K562 (cell line): ENCODE measurements around the gene SPATC1L. TPM values are rescaled to one million over a fixed set of nuclear protein-coding genes. Genes with fewer than 3 reads are reported as not detected.

ENCODE experiments used
- BRD4 ChIP-seq: fragments of 200-600 bp; sonication (generic); IDR thresholded peaks from 2 replicates; pipeline ENCODE4 v1.6.1; 2017; ENCODE audit warnings: inconsistent platforms
- CBFA2T3 ChIP-seq: fragments of 450-650 bp; IDR thresholded peaks from 2 replicates; pipeline ENCODE4 v1.6.1; 2017
- CHD1 ChIP-seq: fragments of 200-600 bp; sonication (generic); IDR thresholded peaks from one replicate; pipeline ENCODE4 v1.6.1; 2012; ENCODE audit warnings: mild to moderate bottlenecking, moderate library complexity, low read length, inconsistent platforms
- CREB1 ChIP-seq, 2 experiments: sonication (generic) in 1 of 2; formaldehyde crosslinking in 1 of 2; IDR thresholded peaks; 2 replicates each; pipeline versions ENCODE4 v1.6.1 to v1.8.0; 2012 to 2022; ENCODE audit warnings: inconsistent platforms in 1 of 2, mild to moderate bottlenecking in 1 of 2, missing genetic modification reagents in 1 of 2, moderate library complexity in 1 of 2
- E2F1 ChIP-seq: sonication (generic); formaldehyde crosslinking; IDR thresholded peaks from 2 replicates; pipeline ENCODE4 v1.8.1; 2023; ENCODE audit warnings: mild to moderate bottlenecking, missing genetic modification reagents, moderate library complexity
- ETV5 ChIP-seq: sonication (generic); formaldehyde crosslinking; IDR thresholded peaks from 2 replicates; pipeline ENCODE4 v1.4.0; 2020; ENCODE audit warnings: low read depth, mild to moderate bottlenecking, missing genetic modification reagents
- FOS ChIP-seq: IDR thresholded peaks from 3 replicates; pipeline ENCODE4 v1.6.1; 2011; ENCODE audit not compliant: insufficient read length; ENCODE audit errors: extremely low read depth
- HEY1 ChIP-seq: fragments of 250-450 bp; sonication (Bioruptor Pico); IDR thresholded peaks from 2 replicates; pipeline ENCODE4 v1.5.0; 2020; ENCODE audit warnings: mild to moderate bottlenecking, moderate library complexity, borderline replicate concordance
- HSF4 ChIP-seq: fragments of 250-450 bp; sonication (Bioruptor Pico); IDR thresholded peaks from 2 replicates; pipeline ENCODE4 v2.1.2; 2022; ENCODE audit warnings: mild to moderate bottlenecking, moderate library complexity, borderline replicate concordance
- MAFK ChIP-seq: IDR thresholded peaks from 2 replicates; pipeline ENCODE4 v1.6.1; 2011; ENCODE audit warnings: low read length, improper control_type of control experiment
- MAZ ChIP-seq, 2 experiments: fragments of 450-650 bp in 1 of 2; sonication (generic) in 1 of 2; formaldehyde crosslinking; IDR thresholded peaks in 1 of 2; conservative IDR thresholded peaks in 1 of 2; 2 replicates each; pipeline versions ENCODE4 v1.4.0 to v1.5.0; 2020; ENCODE audit warnings: mild to moderate bottlenecking in 1 of 2, missing genetic modification reagents in 1 of 2
- MYNN ChIP-seq, 2 experiments: sonication (generic); formaldehyde crosslinking in 1 of 2; IDR thresholded peaks; 2 replicates each; pipeline versions ENCODE4 v1.5.0 to v1.6.1; 2016 to 2020; ENCODE audit warnings: antibody characterized with exemption in 1 of 2, missing genetic modification reagents in 1 of 2
- PCBP1 ChIP-seq: fragments of 200-400 bp; formaldehyde crosslinking; IDR thresholded peaks from 2 replicates; pipeline ENCODE4 v1.6.1; 2018; ENCODE audit warnings: mild to moderate bottlenecking, low read depth, low read length; ENCODE audit not compliant: poor library complexity, severe bottlenecking
- SLC30A9 ChIP-seq: fragments of 250-450 bp; sonication (Bioruptor Pico); IDR thresholded peaks from 2 replicates; pipeline ENCODE4 v1.8.0; 2022; ENCODE audit warnings: mild to moderate bottlenecking, moderate library complexity
- SMAD2 ChIP-seq: fragments of 150-350 bp; IDR thresholded peaks from 2 replicates; pipeline ENCODE4 v1.6.1; 2014; ENCODE audit warnings: low read depth, mild to moderate bottlenecking, low read length
- SMARCC2 ChIP-seq: fragments of 450-650 bp; IDR thresholded peaks from 2 replicates; pipeline ENCODE4 v1.6.1; 2017; ENCODE audit warnings: antibody characterized with exemption, moderate library complexity, mild to moderate bottlenecking, low read depth
- SUPT5H ChIP-seq: fragments of 450-650 bp; IDR thresholded peaks from 2 replicates; pipeline ENCODE4 v1.6.1; 2016
- TEAD1 ChIP-seq, 2 experiments: fragments of 450-650 bp in 1 of 2; sonication (generic) in 1 of 2; formaldehyde crosslinking; IDR thresholded peaks; 2 replicates each; pipeline versions ENCODE4 v1.4.0 to v1.8.0; 2020 to 2022; ENCODE audit warnings: mild to moderate bottlenecking in 2 of 2, missing genetic modification reagents in 1 of 2
- USF1 ChIP-seq: sonication (generic); formaldehyde crosslinking; IDR thresholded peaks from 2 replicates; pipeline ENCODE4 v1.9.0; 2022; ENCODE audit warnings: mild to moderate bottlenecking, missing genetic modification reagents
- USF2 ChIP-seq: sonication (generic); formaldehyde crosslinking; IDR thresholded peaks from 2 replicates; pipeline ENCODE4 v1.5.0; 2020; ENCODE audit warnings: missing genetic modification reagents
- ZFP1 ChIP-seq: fragments of 450-650 bp; formaldehyde crosslinking; IDR thresholded peaks from 2 replicates; pipeline ENCODE4 v1.4.0; 2020; ENCODE audit warnings: mild to moderate bottlenecking, mixed read lengths
- ZNF395 ChIP-seq: fragments of 200-800 bp; sonication (Bioruptor generic); IDR thresholded peaks from 2 replicates; pipeline ENCODE4 v1.6.1; 2017; ENCODE audit warnings: missing genetic modification characterization, missing compliant biosample characterization
- ZNF408 ChIP-seq: fragments of 250-450 bp; sonication (Bioruptor Pico); IDR thresholded peaks from 2 replicates; pipeline ENCODE4 v1.4.0; 2020; ENCODE audit warnings: low read depth, mild to moderate bottlenecking, moderate library complexity
- ZNF584 ChIP-seq: fragments of 200-800 bp; sonication (Bioruptor generic); IDR thresholded peaks from 2 replicates; pipeline ENCODE4 v1.6.1; 2016; ENCODE audit warnings: low read depth, mild to moderate bottlenecking, missing genetic modification characterization, missing compliant biosample characterization
- ZNF695 ChIP-seq: fragments of 450-650 bp; formaldehyde crosslinking; IDR thresholded peaks from 2 replicates; pipeline ENCODE4 v1.4.0; 2020; ENCODE audit warnings: mild to moderate bottlenecking, moderate library complexity
- polyA plus RNA-seq, 8 experiments: library from polyadenylated mRNA; depleted of rRNA in 4 of 8; stranded (reverse) in 5 of 8; unstranded in 3 of 8; fragments of >200 nt; fragmentation: Nextera tagmentation in 2 of 8; fragmentation: Illumina TruSeq in 1 of 8; extraction: Ambion mirVana in 2 of 8; extraction: Trizol in 1 of 8; gene quantifications; 2 replicates each; pipeline versions ENCODE4 v1.2.1 to v1.2.3, GENCODE V29; 2011 to 2014; ENCODE audit warnings: inconsistent platforms in 1 of 8, missing spikeins in 1 of 8
- total RNA-seq, 7 experiments: library from RNA; depleted of rRNA in 6 of 7; stranded (reverse); fragments of >200 nt in 6 of 7; fragmentation: Illumina TruSeq in 2 of 7; extraction: Trizol in 2 of 7; gene quantifications; 2 replicates each; pipeline versions ENCODE4 v1.2.1 to v1.2.3, GENCODE V29; 2011 to 2021; ENCODE audit warnings: low replicate concordance in 1 of 7

SPATC1L gene
- total and polyA plus RNA-seq, 9 of the 15 experiments (the other 6 are each of a cell fraction or from before 2014, with no cell fraction given) = 0.14 to 121 (median 34.0) TPM; not detected in 1

- TF ChIP-seq CREB1 (IDR thresholded peaks at IDR 0.05) (no peak), CREB1 (CRISPR knock-in tag; IDR thresholded peaks at IDR 0.05) (0 out of 2 replicates have a peak, but pooled peaks have one; percentile 14), PCBP1 (no peak), CBFA2T3 (no peak), SMARCC2 (no peak), MAZ (CRISPR knock-in tag; conservative IDR thresholded peaks at IDR 0.05 in 1 of 2, IDR thresholded peaks at IDR 0.05 in 1 of 2) (peak; percentile 59 to 76; a peak in 3 of 4 replicates), ZFP1 (CRISPR knock-in tag) (no peak), ZNF408 (CRISPR knock-in tag) (no peak), HSF4 (no peak), MYNN (IDR thresholded peaks at IDR 0.05) (no peak; the same call in 1 of the 2 replicates), MYNN (CRISPR knock-in tag; IDR thresholded peaks at IDR 0.05) (no peak), TEAD1 (CRISPR knock-in tag; IDR thresholded peaks at IDR 0.05) (no peak; a peak in 1 of 4 replicates), FOS (no peak), USF1 (CRISPR knock-in tag) (peak; percentile 13; the same call in 1 of the 2 replicates), ZNF395 (CRISPR knock-in tag) (no peak; the same call in 1 of the 2 replicates), USF2 (CRISPR knock-in tag) (no peak), HEY1 (CRISPR knock-in tag) (no peak), BRD4 (peak; percentile 47; the same call in 1 of the 2 replicates), SLC30A9 (CRISPR knock-in tag) (no peak), SMAD2 (no peak), SUPT5H (peak; percentile 73), E2F1 (no peak), ZNF584 (no peak), CHD1 (peak; percentile 72), ETV5 (CRISPR knock-in tag) (no peak), MAFK (no peak), ZNF695 (CRISPR knock-in tag) (no peak)
Observed at GRCh38 chr21:46229133-46229922, 45.1 kb upstream of the SPATC1L start (continued).
